Loucy (cell line): Measurements from ENCODE around the gene STX11.

Experiments
- H2AFZ ChIP-seq: fragments of 200-600 bp; sonication (generic); 2 replicates; pipeline ENCODE4 v1.6.0; 2016; ENCODE audit warnings: antibody characterized with exemption, mild to moderate bottlenecking, low read length, moderate library complexity
- H3F3A ChIP-seq: fragments of 200-600 bp; 2 replicates; pipeline ENCODE4 v1.6.0; 2016; ENCODE audit warnings: antibody characterized with exemption, low read depth, mild to moderate bottlenecking
- H3K27me3 ChIP-seq: fragments of 200-600 bp; sonication (generic); 2 replicates; pipeline ENCODE4 v1.6.1; 2014; ENCODE audit warnings: low read length, mild to moderate bottlenecking; ENCODE audit not compliant: insufficient read depth, poor library complexity, severe bottlenecking
- H3K36me3 ChIP-seq: fragments of 200-600 bp; sonication (generic); 2 replicates; pipeline ENCODE4 v1.6.1; 2016; ENCODE audit warnings: low read length; ENCODE audit not compliant: insufficient read depth
- H3K4me1 ChIP-seq: fragments of 200-600 bp; sonication (generic); 2 replicates; pipeline ENCODE4 v1.5.1; 2014; ENCODE audit warnings: low read length, mild to moderate bottlenecking; ENCODE audit not compliant: insufficient read depth, poor library complexity, severe bottlenecking
- H3K4me2 ChIP-seq: fragments of 200-600 bp; sonication (generic); 2 replicates; pipeline ENCODE4 v1.6.0; 2014; ENCODE audit warnings: antibody characterized with exemption, low read length, low read depth, mild to moderate bottlenecking; ENCODE audit not compliant: poor library complexity, severe bottlenecking
- H3K4me3 ChIP-seq: fragments of 200-600 bp; sonication (generic); 2 replicates; pipeline ENCODE4 v1.5.1; 2014; ENCODE audit warnings: low read length, mild to moderate bottlenecking, mixed read lengths; ENCODE audit not compliant: poor library complexity, severe bottlenecking
- H3K79me2 ChIP-seq: fragments of 200-600 bp; sonication (generic); 2 replicates; pipeline ENCODE4 v1.6.1; 2014; ENCODE audit warnings: low read length; ENCODE audit not compliant: insufficient read depth
- H3K9ac ChIP-seq: fragments of 200-600 bp; sonication (generic); 2 replicates; pipeline ENCODE4 v1.6.0; 2014; ENCODE audit warnings: mild to moderate bottlenecking, low read depth, low read length, moderate library complexity; ENCODE audit not compliant: poor library complexity, severe bottlenecking
- H3K9me2 ChIP-seq: fragments of 200-600 bp; sonication (generic); replicated peaks from 2 replicates; pipeline ENCODE4 v1.6.1; 2016; ENCODE audit warnings: low read depth, low read length, mixed read lengths
- H3K9me3 ChIP-seq: fragments of 200-600 bp; sonication (generic); 2 replicates; pipeline ENCODE4 v1.6.1; 2014; ENCODE audit warnings: mild to moderate bottlenecking, antibody characterized with exemption, low read length, low read depth; ENCODE audit not compliant: insufficient read depth
- H4K20me1 ChIP-seq: fragments of 200-600 bp; sonication (generic); 2 replicates; pipeline ENCODE4 v1.6.0; 2014; ENCODE audit warnings: antibody characterized with exemption, low read length, mild to moderate bottlenecking; ENCODE audit not compliant: insufficient read depth, poor library complexity, severe bottlenecking
- EZH2phosphoT487 ChIP-seq: fragments of 200-600 bp; IDR thresholded peaks from 2 replicates; pipeline ENCODE4 v1.6.1; 2018; ENCODE audit warnings: antibody characterized with exemption, mild to moderate bottlenecking, moderate library complexity, borderline replicate concordance
- TF ChIP-seq, protein P1 (sequence below): fragments of 200-600 bp; sonication (generic); conservative IDR thresholded peaks from 2 replicates; pipeline ENCODE4 v1.5.1; 2014; ENCODE audit warnings: mild to moderate bottlenecking, antibody characterized with exemption, low read length

STX11 gene

DNA sequence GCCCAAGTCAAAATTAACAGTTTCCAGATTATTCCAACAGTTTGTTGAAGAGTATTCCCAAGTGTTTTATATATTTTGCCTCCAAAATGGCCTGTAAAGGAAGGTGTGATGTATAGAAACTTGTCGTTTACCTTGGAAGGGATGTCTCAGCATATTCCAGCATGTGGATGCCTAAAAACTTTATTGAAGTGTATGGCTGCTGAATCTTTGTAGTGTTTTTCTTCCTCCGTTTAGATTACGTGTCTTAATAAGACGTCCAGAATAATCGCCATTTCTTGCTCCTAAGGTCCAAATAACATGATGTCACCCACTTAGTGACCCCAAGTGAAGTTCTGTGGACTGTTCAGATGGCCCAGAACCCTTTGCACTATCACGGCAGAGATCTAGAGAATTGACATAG is 37.0 kb upstream of the STX11 start:
- Histone ChIP-seq H3K4me2 (no peak overlapping the region), H3K9me3 (no peaks in the 10 kb centered on the region), H3K36me3 (no peaks in the 10 kb centered on the region), H3F3A (no peaks in the 10 kb centered on the region), H3K9me2 (no peaks in the 10 kb centered on the region), H3K27me3 (no peaks in the 10 kb centered on the region), H4K20me1 (no peaks in the 10 kb centered on the region), H3K79me2 (no peaks in the 10 kb centered on the region), H3K4me3 (no peak overlapping the region), H3K9ac (no peak overlapping the region), H3K4me1 (no peaks in the 10 kb centered on the region), H2AFZ (no peak overlapping the region)
- no peak for TF ChIP-seq EZH2phosphoT487
- TF ChIP-seq, protein P1, sequence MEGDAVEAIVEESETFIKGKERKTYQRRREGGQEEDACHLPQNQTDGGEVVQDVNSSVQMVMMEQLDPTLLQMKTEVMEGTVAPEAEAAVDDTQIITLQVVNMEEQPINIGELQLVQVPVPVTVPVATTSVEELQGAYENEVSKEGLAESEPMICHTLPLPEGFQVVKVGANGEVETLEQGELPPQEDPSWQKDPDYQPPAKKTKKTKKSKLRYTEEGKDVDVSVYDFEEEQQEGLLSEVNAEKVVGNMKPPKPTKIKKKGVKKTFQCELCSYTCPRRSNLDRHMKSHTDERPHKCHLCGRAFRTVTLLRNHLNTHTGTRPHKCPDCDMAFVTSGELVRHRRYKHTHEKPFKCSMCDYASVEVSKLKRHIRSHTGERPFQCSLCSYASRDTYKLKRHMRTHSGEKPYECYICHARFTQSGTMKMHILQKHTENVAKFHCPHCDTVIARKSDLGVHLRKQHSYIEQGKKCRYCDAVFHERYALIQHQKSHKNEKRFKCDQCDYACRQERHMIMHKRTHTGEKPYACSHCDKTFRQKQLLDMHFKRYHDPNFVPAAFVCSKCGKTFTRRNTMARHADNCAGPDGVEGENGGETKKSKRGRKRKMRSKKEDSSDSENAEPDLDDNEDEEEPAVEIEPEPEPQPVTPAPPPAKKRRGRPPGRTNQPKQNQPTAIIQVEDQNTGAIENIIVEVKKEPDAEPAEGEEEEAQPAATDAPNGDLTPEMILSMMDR: no peak

DNA sequence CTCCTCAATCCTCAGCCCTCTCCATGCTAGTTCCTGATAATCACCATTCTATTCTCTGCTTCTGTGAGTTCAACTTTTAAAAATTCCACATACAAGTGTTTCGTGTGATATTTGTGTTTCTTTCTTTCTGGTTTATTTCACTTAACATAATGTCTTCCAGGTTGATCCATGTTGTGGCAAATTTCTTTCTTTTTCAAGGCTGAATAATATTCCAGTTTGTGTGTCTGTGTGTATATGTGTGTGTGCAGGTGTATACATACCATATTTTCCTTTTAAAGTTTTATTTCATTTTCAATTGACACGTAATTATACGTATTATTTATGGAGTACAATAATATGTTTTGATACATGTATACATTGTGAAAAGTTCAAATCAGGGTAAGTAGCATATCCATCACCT is 35.1 kb upstream of the STX11 start:
- H3K27me3 ChIP-seq: no peaks in the 10 kb centered on the region
- no peak overlapping the region for H3K9ac ChIP-seq
- H3K4me3 ChIP-seq: no peak overlapping the region
- H3K79me2 ChIP-seq: no peaks in the 10 kb centered on the region
- H3K36me3 ChIP-seq: no peaks in the 10 kb centered on the region
- TF ChIP-seq, protein P1: no peak
- TF ChIP-seq EZH2phosphoT487: no peak
- no peaks in the 10 kb centered on the region for H4K20me1 ChIP-seq
- H3K9me3 ChIP-seq: no peaks in the 10 kb centered on the region
- H3F3A ChIP-seq: no peaks in the 10 kb centered on the region
- H2AFZ ChIP-seq: no peak overlapping the region
- no peaks in the 10 kb centered on the region for H3K9me2 ChIP-seq
- no peaks in the 10 kb centered on the region for H3K4me1 ChIP-seq
- H3K4me2 ChIP-seq: no peak overlapping the region

DNA sequence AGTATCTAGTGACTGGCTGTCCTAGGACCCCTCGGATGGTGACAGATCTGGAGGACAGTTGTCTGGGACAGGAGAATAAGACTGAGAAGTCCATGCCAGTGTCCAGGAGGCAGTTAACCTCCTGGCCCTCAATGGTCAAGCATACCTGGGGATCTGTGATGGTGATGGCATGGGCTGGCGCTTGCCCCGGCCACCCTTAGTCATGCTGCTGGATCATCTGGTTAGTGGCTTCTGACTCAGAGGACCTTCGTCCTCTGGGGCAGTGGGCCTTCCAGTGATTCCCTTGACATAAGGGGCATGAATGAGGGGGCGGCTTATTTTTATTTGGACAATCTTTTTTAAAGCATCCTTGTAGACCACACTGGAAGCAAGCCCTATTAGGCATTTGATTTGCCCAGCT is 30.9 kb upstream of the STX11 start:
- H3K9me2 ChIP-seq: no peaks in the 10 kb centered on the region
- TF ChIP-seq, protein P1: no peak
- TF ChIP-seq EZH2phosphoT487: no peak
- H4K20me1 ChIP-seq: no peaks in the 10 kb centered on the region
- no peak overlapping the region for H2AFZ ChIP-seq
- no peak overlapping the region for H3K4me3 ChIP-seq
- H3K9ac ChIP-seq: no peak overlapping the region
- H3F3A ChIP-seq: no peaks in the 10 kb centered on the region
- H3K4me1 ChIP-seq: no peaks in the 10 kb centered on the region
- H3K9me3 ChIP-seq: no peaks in the 10 kb centered on the region
- no peaks in the 10 kb centered on the region for H3K79me2 ChIP-seq
- no peaks in the 10 kb centered on the region for H3K27me3 ChIP-seq
- H3K4me2 ChIP-seq: no peak overlapping the region
- no peaks in the 10 kb centered on the region for H3K36me3 ChIP-seq
